Activated T-helper 2 cell treated with anti-CD3 and anti-CD28 coated beads, Interferon-gamma antibody, Interleukin-2, Interleukin-4, amounts not matched to agents 10 μg/mL and 5 μg/mL and 100 μg/mL, durations not matched to agents 14 hours and 24 hours and 36 hours (primary cell): ENCODE data around the gene TMPRSS3. TPM values are rescaled to one million over a fixed set of nuclear protein-coding genes. Genes with fewer than 3 reads are reported as not detected.

Experiments used
- DNase-seq: peaks from one replicate; pipeline ENCODE4 v3.0.0; 2021; ENCODE audit warnings: low spot score
- H3K27ac Mint-ChIP-seq: one replicate; pipeline ENCODE4 v1.8.0; 2021; ENCODE audit warnings: mixed read lengths
- H3K27me3 Mint-ChIP-seq: one replicate; pipeline ENCODE4 v1.8.0; 2021; ENCODE audit warnings: low read depth, mixed read lengths
- H3K36me3 Mint-ChIP-seq: one replicate; pipeline ENCODE4 v1.8.0; 2021; ENCODE audit warnings: low read depth, mixed read lengths
- H3K4me1 Mint-ChIP-seq: one replicate; pipeline ENCODE4 v1.8.0; 2021; ENCODE audit warnings: low read depth, mixed read lengths
- H3K4me3 Mint-ChIP-seq: one replicate; pipeline ENCODE4 v1.8.0; 2021; ENCODE audit warnings: low read depth, mild to moderate bottlenecking, moderate library complexity, mixed read lengths
- H3K9me3 Mint-ChIP-seq: one replicate; pipeline ENCODE4 v1.8.0; 2021; ENCODE audit warnings: mixed read lengths
- intact Hi-C: fragments of 100-400 bp; cut with micrococcal nuclease; formaldehyde crosslinking; loops from one replicate; pipeline ENCODE4 v1.15.1; 2023
- total RNA-seq: library from RNA; stranded (reverse); gene quantifications from 2 replicates; pipeline ENCODE4 v1.2.3, GENCODE V29; 2022

TMPRSS3 gene
- total RNA-seq, 1 donor from 2014 or later: 88.1 TPM

GRCh38 chr21:42346866-42347600 lies 48.8 kb downstream of the TMPRSS3 start:
- no peak for DNase-seq
- no peaks in the 10 kb centered on the region for H3K36me3 Mint-ChIP-seq
- no peaks in the 10 kb centered on the region for H3K9me3 Mint-ChIP-seq
- intact Hi-C loops: no loop called here
- H3K4me3 Mint-ChIP-seq: no peak overlapping the region
- no peaks in the 10 kb centered on the region for H3K27me3 Mint-ChIP-seq
- H3K4me1 Mint-ChIP-seq: no peaks in the 10 kb centered on the region
- no peak overlapping the region for H3K27ac Mint-ChIP-seq

GRCh38 chr21:42346441-42346840 lies 49.4 kb downstream of the TMPRSS3 start:
- DNase-seq: no peak
- Mint-ChIP-seq H3K9me3 (no peaks in the 10 kb centered on the region), H3K36me3 (no peaks in the 10 kb centered on the region), H3K4me1 (no peaks in the 10 kb centered on the region), H3K4me3 (no peak overlapping the region), H3K27ac (no peak overlapping the region), H3K27me3 (no peaks in the 10 kb centered on the region)
- intact Hi-C loops: no loop called here

- Mint-ChIP-seq H3K9me3 (no peaks in the 10 kb centered on the region), H3K4me3 (no peak overlapping the region), H3K27me3 (no peaks in the 10 kb centered on the region), H3K4me1 (no peaks in the 10 kb centered on the region), H3K36me3 (no peaks in the 10 kb centered on the region), H3K27ac (no peak overlapping the region)
- no peak for DNase-seq
- intact Hi-C loops: no loop called here
Observed at GRCh38 chr21:42344631-42345030, 51.2 kb downstream of the TMPRSS3 start.

- H3K9me3 Mint-ChIP-seq: no peaks in the 10 kb centered on the region
- H3K4me3 Mint-ChIP-seq: no peak overlapping the region
- no peak for DNase-seq
- intact Hi-C loops: no loop called here
- peaks cover 2% of the 10 kb centered on the region for H3K4me1 Mint-ChIP-seq
- H3K27me3 Mint-ChIP-seq: no peaks in the 10 kb centered on the region
- no peaks in the 10 kb centered on the region for H3K36me3 Mint-ChIP-seq
- no peak overlapping the region for H3K27ac Mint-ChIP-seq
Observed at GRCh38 chr21:42343963-42344510, 51.8 kb downstream of the TMPRSS3 start.

GRCh38 chr21:42343556-42343955 lies 52.3 kb downstream of the TMPRSS3 start:
- DNase-seq: no peak
- intact Hi-C loops: no loop called here
- no peak overlapping the region for H3K27ac Mint-ChIP-seq

GRCh38 chr21:42343101-42343500 lies 52.8 kb downstream of the TMPRSS3 start:
- Mint-ChIP-seq H3K27me3 (no peaks in the 10 kb centered on the region), H3K9me3 (no peaks in the 10 kb centered on the region), H3K4me1 (peaks cover 8% of the 10 kb centered on the region), H3K36me3 (no peaks in the 10 kb centered on the region), H3K4me3 (no peak overlapping the region), H3K27ac (no peak overlapping the region)
- intact Hi-C loops: no loop called here
- DNase-seq: no peak

More at GRCh38 chr21:42343556-42343955, 52.3 kb downstream of the TMPRSS3 start:
- Mint-ChIP-seq H3K9me3 (no peaks in the 10 kb centered on the region), H3K4me1 (peaks cover 7% of the 10 kb centered on the region), H3K36me3 (no peaks in the 10 kb centered on the region), H3K4me3 (no peak overlapping the region), H3K27me3 (no peaks in the 10 kb centered on the region)

GRCh38 chr21:42341776-42342542 lies 53.9 kb downstream of the TMPRSS3 start:
- Mint-ChIP-seq H3K4me3 (no peak overlapping the region), H3K36me3 (no peaks in the 10 kb centered on the region), H3K27me3 (peaks cover 4% of the 10 kb centered on the region), H3K27ac (no peak overlapping the region), H3K4me1 (peaks cover 15% of the 10 kb centered on the region), H3K9me3 (no peaks in the 10 kb centered on the region)
- intact Hi-C loops: no loop called here
- DNase-seq: no peak

GRCh38 chr21:42340187-42341050 lies 55.4 kb downstream of the TMPRSS3 start:
- intact Hi-C loops: no loop called here
- no peaks in the 10 kb centered on the region for H3K36me3 Mint-ChIP-seq
- H3K27me3 Mint-ChIP-seq: peaks cover 8% of the 10 kb centered on the region

GRCh38 chr21:42338729-42339715 lies 56.8 kb downstream of the TMPRSS3 start:
- Mint-ChIP-seq H3K27ac (no peak overlapping the region), H3K4me1 (peaks cover 15% of the 10 kb centered on the region)

More at GRCh38 chr21:42340187-42341050, 55.4 kb downstream of the TMPRSS3 start:
- no peak for DNase-seq
- no peak overlapping the region for H3K4me3 Mint-ChIP-seq
- H3K9me3 Mint-ChIP-seq: no peaks in the 10 kb centered on the region
- peaks cover 15% of the 10 kb centered on the region for H3K4me1 Mint-ChIP-seq
- no peak overlapping the region for H3K27ac Mint-ChIP-seq

GRCh38 chr21:42337830-42338728 lies 57.8 kb downstream of the TMPRSS3 start:
- peak; percentile 65 for DNase-seq
- H3K4me1 Mint-ChIP-seq: peaks cover 15% of the 10 kb centered on the region
- H3K27me3 Mint-ChIP-seq: peaks cover 15% of the 10 kb centered on the region
- intact Hi-C loops: loop anchor here (1.0 to 5.0 kb wide), 2 partner anchors 69 to 112 kb away; no protein-coding TSS in a partner anchor
- H3K36me3 Mint-ChIP-seq: no peaks in the 10 kb centered on the region
- H3K9me3 Mint-ChIP-seq: no peaks in the 10 kb centered on the region
- no peak overlapping the region for H3K4me3 Mint-ChIP-seq
- H3K27ac Mint-ChIP-seq: no peak overlapping the region

More at GRCh38 chr21:42338729-42339715, 56.8 kb downstream of the TMPRSS3 start:
- intact Hi-C loops: loop anchor here (1.0 to 5.0 kb wide), 2 partner anchors 68 to 111 kb away; no protein-coding TSS in a partner anchor
- DNase-seq: no peak
- no peaks in the 10 kb centered on the region for H3K36me3 Mint-ChIP-seq
- H3K27me3 Mint-ChIP-seq: peaks cover 15% of the 10 kb centered on the region
- no peak overlapping the region for H3K4me3 Mint-ChIP-seq
- no peaks in the 10 kb centered on the region for H3K9me3 Mint-ChIP-seq

- Mint-ChIP-seq H3K27ac (no peak overlapping the region), H3K9me3 (peaks cover 5% of the 10 kb centered on the region), H3K4me3 (no peak overlapping the region), H3K4me1 (peaks cover 15% of the 10 kb centered on the region), H3K36me3 (no peaks in the 10 kb centered on the region), H3K27me3 (peaks cover 21% of the 10 kb centered on the region)
- intact Hi-C loops: loop anchor here (5.0 kb wide), 1 partner anchor 70 kb away; no protein-coding TSS in a partner anchor
- no peak for DNase-seq
Observed at GRCh38 chr21:42337276-42337675, 58.6 kb downstream of the TMPRSS3 start.
